Measurements from ENCODE around the gene TMEM259.

The TMEM259 gene

DNA sequence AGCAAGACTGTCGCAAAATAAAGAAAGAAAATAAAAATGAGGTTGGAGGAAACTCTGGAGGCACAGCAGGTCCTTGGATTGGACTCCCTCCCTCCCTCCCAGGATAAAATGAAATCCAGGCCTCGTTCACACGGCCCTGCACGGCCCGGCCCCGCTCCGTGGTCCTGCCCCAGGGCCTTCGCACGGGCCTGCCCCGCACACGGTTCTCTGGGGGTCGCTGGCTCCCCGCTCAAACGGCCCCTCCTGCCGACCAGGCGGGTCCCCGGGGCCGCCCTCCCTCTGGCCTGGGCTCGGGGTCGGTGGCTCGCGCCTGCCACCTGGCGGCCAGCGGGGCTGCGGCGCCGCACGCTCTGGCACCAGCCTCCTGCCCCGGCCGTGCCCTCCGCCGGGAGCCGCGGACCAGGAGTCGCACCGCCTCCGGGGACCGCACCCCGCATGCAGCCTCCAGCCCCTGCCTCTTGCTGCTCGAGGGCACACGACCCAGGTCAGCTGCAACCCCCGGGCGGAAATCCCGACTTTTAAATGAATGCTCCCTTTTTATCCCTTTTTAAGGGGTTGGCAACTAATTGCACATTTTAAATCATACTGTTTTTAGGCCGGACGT, 38.3 kb downstream of the TMEM259 start:
- DNase-seq: peak; percentile 73 to 89 (median 89)

GRCh38 chr19:980133-980998, 40.6 kb downstream of the TMEM259 start:
- peak in 1 of 3 experiments; percentile 30 for DNase-seq

- no peak for DNase-seq
Measured at GRCh38 chr19:979318-979741, 41.6 kb downstream of the TMEM259 start.

DNA sequence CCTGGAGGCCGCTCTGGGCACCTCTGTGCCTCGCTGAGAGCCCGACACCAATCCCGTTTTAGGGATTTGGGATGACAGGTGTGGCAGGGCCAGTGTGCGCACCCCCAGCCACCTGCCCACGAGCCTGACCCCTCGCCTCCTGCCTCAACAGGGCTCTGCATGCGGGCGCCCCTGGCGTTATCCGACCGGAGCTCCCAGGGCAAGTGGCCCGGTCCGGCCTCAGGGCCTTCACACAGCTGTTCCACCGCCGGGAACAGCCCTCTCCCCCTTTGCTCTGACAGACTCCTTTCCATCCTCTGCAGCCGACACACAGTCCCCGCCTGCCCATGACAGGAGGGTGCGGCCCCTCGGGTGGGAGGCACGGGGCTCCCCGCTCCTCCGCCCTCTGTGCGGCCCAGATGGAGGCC, 43.9 kb downstream of the TMEM259 start:
- no peak for DNase-seq

GRCh38 chr19:976476-976875, 44.4 kb downstream of the TMEM259 start:
- DNase-seq: no peak

GRCh38 chr19:974564-975257, 46.2 kb downstream of the TMEM259 start:
- no peak for DNase-seq

- no peak for DNase-seq
Measured at GRCh38 chr19:973726-974563, 47.0 kb downstream of the TMEM259 start.

- DNase-seq: no peak
Measured at GRCh38 chr19:972281-972680, 48.6 kb downstream of the TMEM259 start.

- no peak for DNase-seq
Measured at GRCh38 chr19:971795-972194, 49.1 kb downstream of the TMEM259 start.

DNA sequence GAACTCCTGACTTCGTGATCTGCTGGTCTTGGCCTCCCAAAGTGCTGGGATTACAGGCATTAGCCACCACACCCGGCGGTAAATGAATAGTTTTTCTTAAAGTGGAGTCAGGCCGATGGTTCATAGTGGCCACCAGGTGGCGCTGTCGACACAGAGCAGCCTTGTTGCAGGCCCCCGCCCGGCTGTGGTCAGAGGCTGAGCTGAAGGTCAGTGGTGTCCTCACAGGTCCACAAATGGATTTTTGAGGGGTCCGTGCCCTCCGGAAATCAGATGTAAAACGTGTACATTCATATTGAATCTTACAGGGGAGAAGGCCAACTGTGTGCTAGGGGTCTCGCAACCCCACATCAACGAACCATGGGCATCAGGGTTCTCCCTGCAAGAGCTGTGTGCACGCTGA, 50.2 kb downstream of the TMEM259 start:
- DNase-seq: no peak

GRCh38 chr19:966485-967088, 54.3 kb downstream of the TMEM259 start:
- DNase-seq: no peak

DNA sequence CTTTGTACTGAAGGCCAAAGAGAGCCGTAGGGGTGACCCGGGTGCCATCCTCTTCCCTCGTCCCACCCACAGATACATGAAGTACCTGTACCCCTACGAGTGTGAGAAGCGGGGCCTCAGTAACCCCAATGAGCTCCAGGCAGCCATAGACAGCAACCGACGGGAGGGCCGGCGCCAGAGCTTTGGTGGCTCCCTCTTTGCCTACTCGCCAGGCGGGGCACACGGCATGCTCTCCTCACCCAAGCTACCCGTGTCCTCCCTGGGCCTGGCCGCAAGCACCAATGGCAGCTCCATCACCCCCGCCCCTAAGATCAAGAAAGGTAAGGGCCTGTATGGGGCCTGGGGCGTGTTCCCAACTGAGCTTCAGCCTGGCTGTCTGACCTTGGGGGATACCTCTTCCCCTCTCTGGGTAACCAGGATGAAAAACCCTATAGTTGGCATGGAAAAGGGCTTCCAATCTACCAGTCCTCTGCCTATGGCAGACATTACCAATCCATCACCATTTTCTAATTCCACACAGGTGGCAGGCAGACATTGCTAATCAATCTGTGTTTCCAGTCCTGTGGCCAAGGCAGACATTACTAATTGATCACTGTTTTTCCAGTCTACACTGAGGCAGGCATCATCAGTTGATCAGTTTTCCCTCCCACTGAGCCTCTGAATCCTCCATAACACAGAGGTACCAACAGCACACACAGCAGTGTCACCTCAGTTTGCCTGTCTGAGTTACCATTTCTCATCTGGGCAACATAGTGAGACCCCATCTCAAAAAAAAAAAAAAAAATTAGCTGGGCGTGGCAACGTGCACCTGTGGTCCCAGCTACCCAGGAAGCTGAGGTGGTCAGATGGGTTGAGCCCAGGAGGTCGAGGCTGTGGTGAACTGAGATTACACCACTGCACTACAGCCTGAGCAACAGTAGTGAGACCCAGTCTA, 55.9 kb downstream of the TMEM259 start:
- DNase-seq: peak in 1 of 3 experiments; percentile 22

DNA sequence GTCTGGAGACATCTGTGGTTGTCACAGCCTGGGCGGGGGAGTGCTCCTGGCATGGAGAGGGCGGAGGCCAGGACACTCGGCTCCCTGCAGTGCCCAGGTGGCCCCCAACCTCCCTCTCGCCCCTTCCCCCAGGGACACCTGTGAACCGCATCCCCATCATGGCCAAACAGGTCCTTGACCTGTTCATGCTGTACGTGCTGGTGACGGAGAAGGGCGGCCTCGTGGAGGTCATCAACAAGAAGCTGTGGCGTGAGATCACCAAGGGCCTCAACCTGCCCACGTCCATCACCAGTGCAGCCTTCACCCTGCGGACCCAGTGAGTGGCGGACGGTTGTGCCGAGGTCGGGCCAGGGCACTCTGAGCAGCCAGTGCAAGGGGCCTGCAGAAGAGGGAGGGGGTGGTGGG, 56.8 kb downstream of the TMEM259 start:
- DNase-seq: no peak

DNA sequence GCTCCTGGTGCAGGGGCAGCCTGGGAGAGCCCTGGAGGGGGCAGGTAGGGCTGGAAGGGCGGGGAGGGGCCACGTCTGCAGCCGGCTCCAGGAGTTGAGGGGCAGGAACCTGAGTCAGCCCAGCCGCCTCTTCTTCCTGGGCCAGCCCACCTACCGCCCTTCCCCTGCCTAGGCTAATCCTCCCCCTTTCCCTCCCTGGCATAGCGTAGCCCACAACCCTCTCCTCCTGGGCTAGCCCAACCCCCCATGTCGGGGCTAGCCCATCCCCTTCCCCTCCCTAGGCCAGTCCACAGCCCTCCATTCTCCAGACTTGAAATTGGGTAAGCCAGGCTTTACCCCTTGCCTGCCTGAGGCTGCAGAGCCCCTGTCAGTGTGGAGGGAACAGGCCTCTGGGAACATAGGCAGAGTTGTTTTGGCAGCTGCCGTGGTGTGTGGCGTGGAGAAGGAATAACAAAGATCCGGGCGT, 57.4 kb downstream of the TMEM259 start:
- DNase-seq: no peak

- DNase-seq: no peak
Measured at GRCh38 chr19:962683-963400, 58.1 kb downstream of the TMEM259 start.

GRCh38 chr19:961866-962620, 58.9 kb downstream of the TMEM259 start:
- no peak for DNase-seq

DNA sequence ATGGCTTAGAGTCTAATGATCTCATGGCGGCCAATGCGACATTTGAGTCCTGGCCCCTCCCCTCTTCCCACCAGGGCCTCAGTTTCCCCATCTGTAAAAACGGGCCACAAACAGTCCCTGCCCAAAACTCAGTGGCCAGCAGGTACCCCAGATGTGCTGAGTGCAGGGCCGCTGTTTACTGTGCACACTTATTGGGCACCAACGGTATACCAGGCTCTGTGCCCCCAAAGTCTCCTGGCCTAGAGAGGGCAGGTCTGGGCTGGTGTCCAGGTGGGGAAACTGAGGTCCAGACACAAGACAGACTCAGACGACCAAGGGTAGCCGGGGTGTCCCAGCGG, 60.4 kb downstream of the TMEM259 start:
- DNase-seq: no peak

DNA sequence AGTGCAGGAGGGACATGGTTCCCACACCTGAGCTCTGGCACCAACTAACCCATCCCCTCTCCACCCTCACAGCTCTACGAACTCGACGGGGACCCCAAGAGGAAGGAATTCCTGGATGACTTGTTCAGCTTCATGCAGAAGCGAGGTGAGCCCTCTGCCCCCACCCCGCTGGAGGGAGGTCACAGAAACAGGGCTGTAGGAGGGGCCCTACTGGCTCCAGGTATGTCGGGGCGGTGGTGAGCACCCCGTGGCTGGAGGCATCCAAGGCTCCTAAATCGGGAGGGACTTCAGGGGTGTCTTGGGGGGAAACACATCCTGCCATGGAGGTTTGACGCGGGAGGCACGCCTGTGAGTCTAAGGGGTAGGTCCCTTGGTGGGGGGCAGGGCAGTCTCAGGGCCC, 60.9 kb downstream of the TMEM259 start:
- DNase-seq: no peak
